ENCODE measurements around the gene C1QL1. TPM values are rescaled to one million over a fixed set of nuclear protein-coding genes. Genes with fewer than 3 reads are reported as not detected.
A peak's percentile ranks its signal among the peaks of the same experiment; 100 is the strongest.

Gene C1QL1
- total and polyA plus RNA-seq, 9 donors, result 0.20 to 6.0 (median 0.87) TPM; not detected in 3

DNA sequence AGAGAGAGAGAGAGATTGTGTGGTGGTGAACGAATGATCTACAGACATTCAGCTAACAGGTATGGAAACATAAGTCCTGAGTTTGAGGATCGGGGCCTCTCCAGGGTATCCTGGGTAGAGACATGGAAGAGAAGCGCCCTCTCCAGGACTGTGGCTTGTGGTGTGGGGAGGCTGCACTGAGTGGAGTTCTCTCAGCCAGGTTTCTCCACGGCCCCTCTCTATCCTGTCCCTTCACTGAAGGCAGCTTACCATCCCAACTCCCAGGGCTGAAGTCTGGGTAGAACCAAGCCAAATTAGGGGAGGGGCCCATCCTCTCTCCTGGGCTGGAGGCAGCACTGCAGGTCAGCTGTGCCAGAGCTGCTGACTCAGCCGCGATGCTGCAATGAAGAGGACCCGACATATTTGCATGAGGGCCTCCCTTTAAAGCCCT, 6.2 kb downstream of the C1QL1 start:
- Histone ChIP-seq H3K27me3 (peaks cover 6% of the 10 kb centered on the region), H3K9me3 (no peaks in the 10 kb centered on the region)
- no peak for DNase-seq

DNA sequence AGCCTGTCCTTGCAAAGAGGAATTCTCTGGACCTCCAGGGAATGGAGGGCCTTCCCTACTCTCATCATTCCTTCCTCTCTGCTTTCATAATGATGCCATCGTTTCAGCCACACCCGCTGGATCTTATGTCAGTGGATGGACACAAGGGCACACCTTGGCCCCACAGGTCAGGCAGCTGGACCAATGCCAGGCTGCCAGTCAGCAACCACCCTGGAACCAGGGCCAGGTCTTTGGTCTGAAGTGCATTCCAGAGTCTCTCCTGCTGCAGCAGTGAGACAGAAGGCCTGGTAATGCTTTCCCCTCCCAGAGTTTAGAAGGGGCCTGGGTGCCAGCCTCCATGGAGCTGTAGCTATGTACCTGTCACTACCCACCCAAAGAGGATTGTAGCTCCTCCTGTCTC, 7.4 kb downstream of the C1QL1 start:
- intact Hi-C loops (cut with DNase I), result loop anchor here in 1 of 4 donors (2.0 kb wide), 1 partner anchor 16 kb away; no protein-coding TSS in a partner anchor
- DNase-seq, result no peak
- no peak overlapping the region for H3K27ac ChIP-seq

More for the DNA sequence above, 6.2 kb downstream of the C1QL1 start:
- Histone ChIP-seq H3K36me3 (no peaks in the 10 kb centered on the region), H3K4me3 (no peak overlapping the region), H3K27ac (no peak overlapping the region), H3K4me1 (ENCODE audit: insufficient read depth) (peaks cover 2% of the 10 kb centered on the region)
- intact Hi-C loops (cut with DNase I), result loop anchor here in 1 of 4 donors (2.0 kb wide), 1 partner anchor 15 kb away; no protein-coding TSS in a partner anchor
- TF ChIP-seq, protein P1, sequence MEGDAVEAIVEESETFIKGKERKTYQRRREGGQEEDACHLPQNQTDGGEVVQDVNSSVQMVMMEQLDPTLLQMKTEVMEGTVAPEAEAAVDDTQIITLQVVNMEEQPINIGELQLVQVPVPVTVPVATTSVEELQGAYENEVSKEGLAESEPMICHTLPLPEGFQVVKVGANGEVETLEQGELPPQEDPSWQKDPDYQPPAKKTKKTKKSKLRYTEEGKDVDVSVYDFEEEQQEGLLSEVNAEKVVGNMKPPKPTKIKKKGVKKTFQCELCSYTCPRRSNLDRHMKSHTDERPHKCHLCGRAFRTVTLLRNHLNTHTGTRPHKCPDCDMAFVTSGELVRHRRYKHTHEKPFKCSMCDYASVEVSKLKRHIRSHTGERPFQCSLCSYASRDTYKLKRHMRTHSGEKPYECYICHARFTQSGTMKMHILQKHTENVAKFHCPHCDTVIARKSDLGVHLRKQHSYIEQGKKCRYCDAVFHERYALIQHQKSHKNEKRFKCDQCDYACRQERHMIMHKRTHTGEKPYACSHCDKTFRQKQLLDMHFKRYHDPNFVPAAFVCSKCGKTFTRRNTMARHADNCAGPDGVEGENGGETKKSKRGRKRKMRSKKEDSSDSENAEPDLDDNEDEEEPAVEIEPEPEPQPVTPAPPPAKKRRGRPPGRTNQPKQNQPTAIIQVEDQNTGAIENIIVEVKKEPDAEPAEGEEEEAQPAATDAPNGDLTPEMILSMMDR (IDR thresholded peaks at IDR 0.05), result no peak
- TF ChIP-seq POLR2A (IDR thresholded peaks at IDR 0.05) (no peak), EP300 (IDR thresholded peaks at IDR 0.05) (no peak)
- 79 to 83% (median 80%) methylated on average over 7 of the region's 7 CpGs for WGBS, 3 donors

DNA sequence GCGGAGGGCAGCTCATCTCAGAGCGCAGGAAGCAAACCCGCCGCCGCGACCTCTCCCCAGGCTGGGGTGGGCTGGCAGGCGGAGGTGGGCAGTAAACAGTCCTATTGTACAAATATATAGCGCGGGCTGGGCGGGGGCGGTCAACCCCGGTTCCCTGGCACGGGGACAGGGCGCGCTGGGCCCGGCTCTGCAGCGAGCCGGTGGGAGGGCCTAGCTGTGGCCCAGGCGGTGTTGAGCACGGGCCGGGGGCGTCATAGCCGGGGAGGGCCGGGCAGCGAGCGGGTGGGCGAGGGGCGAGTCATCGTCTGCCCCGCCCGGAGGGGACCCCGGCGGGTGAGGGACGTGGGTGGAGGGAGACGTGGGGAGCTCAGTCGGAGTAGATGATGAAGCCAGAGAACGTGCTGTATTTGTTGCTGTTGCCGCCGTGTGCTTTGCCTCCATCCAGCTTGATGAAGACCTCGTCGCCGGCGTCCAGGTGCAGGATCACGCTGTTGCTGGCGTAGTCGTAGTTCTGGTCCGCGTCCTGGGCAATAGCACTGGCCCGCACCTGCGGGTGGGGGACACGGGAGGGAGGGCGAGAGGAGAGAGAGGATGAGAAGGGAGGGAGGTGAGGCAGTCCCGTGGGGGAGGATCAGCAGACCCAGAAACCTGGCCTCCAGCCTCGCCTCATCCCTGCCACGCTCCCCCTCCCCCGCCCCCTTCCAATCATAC, 8.1 kb downstream of the C1QL1 start:
- Histone ChIP-seq H3K4me3 (peak overlapping the region; percentile 20), H3K36me3 (no peaks in the 10 kb centered on the region), H3K4me1 (ENCODE audit: insufficient read depth) (no peaks in the 10 kb centered on the region), H3K27me3 (no peaks in the 10 kb centered on the region), H3K27ac (no peak overlapping the region), H3K9me3 (no peaks in the 10 kb centered on the region)
- 13 to 17% (median 13%) methylated on average over 54 to 56 of the region's 56 CpGs for WGBS, 3 donors
- peak in 3 of 5 donors; percentile 21 to 49 (median 43) for DNase-seq
- TF ChIP-seq, protein P1 (IDR thresholded peaks at IDR 0.05), result no peak
- TF ChIP-seq EP300 (IDR thresholded peaks at IDR 0.05) (no peak), POLR2A (IDR thresholded peaks at IDR 0.05) (no peak)
- intact Hi-C loops (cut with DNase I), result loop anchor here in 1 of 4 donors (2.0 kb wide), 1 partner anchor 17 kb away; no protein-coding TSS in a partner anchor

More for the DNA sequence above, 7.4 kb downstream of the C1QL1 start:
- TF ChIP-seq, protein P1 (IDR thresholded peaks at IDR 0.05), result no peak
- no peak for TF ChIP-seq EP300 (IDR thresholded peaks at IDR 0.05)
- TF ChIP-seq POLR2A (IDR thresholded peaks at IDR 0.05), result no peak
- Histone ChIP-seq H3K4me3 (no peak overlapping the region), H3K9me3 (no peaks in the 10 kb centered on the region), H3K4me1 (ENCODE audit: insufficient read depth) (no peaks in the 10 kb centered on the region), H3K27me3 (no peaks in the 10 kb centered on the region), H3K36me3 (no peaks in the 10 kb centered on the region)
- WGBS, 3 donors, result 61 to 77% (median 62%) methylated on average over 2 of the region's 2 CpGs

DNA sequence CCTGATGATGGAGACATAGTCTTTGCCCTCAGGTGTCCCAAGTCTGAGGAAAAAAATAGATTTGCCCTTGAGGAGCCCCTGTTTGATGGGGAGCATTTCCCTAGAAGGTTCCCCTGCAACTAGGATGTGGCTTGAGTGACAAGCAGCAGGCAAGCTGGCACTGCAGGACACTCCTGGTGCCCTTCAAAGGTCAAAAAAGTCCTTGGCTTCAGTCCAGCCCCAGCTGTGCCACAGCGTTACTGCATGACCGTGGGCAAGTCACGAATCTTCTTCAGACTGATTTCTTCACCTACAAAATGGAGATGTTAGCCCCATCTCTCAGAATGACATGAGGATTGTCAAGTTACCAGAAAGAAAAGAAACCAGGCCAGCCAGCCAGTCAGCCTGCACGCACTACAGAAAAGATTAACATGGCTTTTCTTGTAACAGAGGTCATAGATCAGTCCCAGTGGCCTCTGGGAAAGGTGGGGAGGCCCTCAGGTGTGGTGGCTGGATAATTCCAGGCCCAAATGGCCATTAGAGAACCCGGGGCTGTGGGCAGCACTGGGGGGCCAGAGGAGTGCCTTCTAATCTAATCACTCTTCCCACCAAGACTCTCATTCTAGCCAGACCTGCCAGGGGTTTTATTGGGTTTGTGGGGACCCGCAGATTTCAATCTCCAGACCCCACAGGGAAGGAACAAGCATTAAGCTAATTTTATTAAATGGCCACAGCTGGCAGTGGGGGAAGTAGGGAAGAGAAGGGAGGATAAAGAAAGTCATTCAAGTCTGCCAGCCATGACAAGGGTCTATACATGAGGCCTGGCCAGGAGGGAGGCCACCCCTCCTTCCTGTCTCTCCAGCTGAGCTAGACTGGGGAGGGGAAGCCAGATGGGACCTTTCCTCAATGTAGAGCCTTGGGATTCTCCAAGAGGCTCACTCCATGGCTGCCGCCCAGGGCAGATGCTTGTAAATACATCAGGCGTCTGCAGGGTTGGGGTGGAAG, 10.8 kb downstream of the C1QL1 start:
- TF ChIP-seq, protein P1 (IDR thresholded peaks at IDR 0.05), result no peak
- TF ChIP-seq POLR2A (IDR thresholded peaks at IDR 0.05) (no peak), EP300 (IDR thresholded peaks at IDR 0.05) (no peak)
- no peaks in the 10 kb centered on the region for H3K4me1 ChIP-seq (ENCODE audit: insufficient read depth)
- no peak overlapping the region for H3K4me3 ChIP-seq
- H3K27ac ChIP-seq, result no peak overlapping the region
- 79 to 86% (median 83%) methylated on average over 8 of the region's 8 CpGs for WGBS, 3 donors
- DNase-seq, result no peak
- no peaks in the 10 kb centered on the region for H3K36me3 ChIP-seq
- H3K9me3 ChIP-seq, result no peaks in the 10 kb centered on the region
- intact Hi-C loops (cut with DNase I), result no loop called here
- H3K27me3 ChIP-seq, result no peaks in the 10 kb centered on the region

Data from ovary (tissue), 9 donors.